SU-DHL-6 (cell line): ENCODE data around the gene AIDA.

Experiments used
- H2AFZ ChIP-seq: fragments of 200-600 bp; sonication (generic); 2 replicates; pipeline ENCODE4 v1.6.1; 2014; ENCODE audit warnings: low read depth, mild to moderate bottlenecking, moderate library complexity, mixed read lengths, antibody characterized with exemption, low read length; ENCODE audit not compliant: severe bottlenecking
- H3F3A ChIP-seq: fragments of 200-600 bp; shearing (Covaris generic); 2 replicates; pipeline ENCODE4 v1.6.0; 2016; ENCODE audit warnings: antibody characterized with exemption, mild to moderate bottlenecking; ENCODE audit not compliant: insufficient read depth
- H3K27ac ChIP-seq: fragments of 200-600 bp; sonication (generic); 2 replicates; pipeline ENCODE4 v1.5.1; 2016; ENCODE audit warnings: low read depth, mild to moderate bottlenecking, low read length, moderate library complexity, mixed read lengths
- H3K27me3 ChIP-seq: fragments of 200-600 bp; sonication (generic), shearing (Covaris generic); 2 replicates; pipeline ENCODE4 v1.6.0; 2014; ENCODE audit warnings: mild to moderate bottlenecking, low read length
- H3K36me3 ChIP-seq: fragments of 200-600 bp; sonication (generic); 2 replicates; pipeline ENCODE4 v1.6.1; 2014; ENCODE audit warnings: mild to moderate bottlenecking, low read length, mixed read lengths
- H3K4me2 ChIP-seq: fragments of 300-600, 200-600 bp; shearing (Covaris generic), sonication (generic); 2 replicates; pipeline ENCODE4 v1.6.0; 2014; ENCODE audit warnings: low read length, low read depth, mild to moderate bottlenecking; ENCODE audit not compliant: poor library complexity, severe bottlenecking
- H3K4me3 ChIP-seq: fragments of 200-600 bp; sonication (generic); 2 replicates; pipeline ENCODE4 v1.5.1; 2014; ENCODE audit warnings: antibody characterized with exemption, low read length, mild to moderate bottlenecking, mixed read lengths; ENCODE audit not compliant: insufficient read depth, poor library complexity, severe bottlenecking
- H3K79me2 ChIP-seq: fragments of 200-600 bp; sonication (generic); 2 replicates; pipeline ENCODE4 v1.6.1; 2014; ENCODE audit warnings: mild to moderate bottlenecking, low read length, moderate library complexity; ENCODE audit not compliant: insufficient read depth
- H3K9ac ChIP-seq: fragments of 200-600 bp; sonication (generic); 2 replicates; pipeline ENCODE4 v1.7.0; 2014; ENCODE audit warnings: mild to moderate bottlenecking, low read length
- H3K9me2 ChIP-seq: fragments of 200-600 bp; sonication (generic); replicated peaks from 2 replicates; pipeline ENCODE4 v1.6.1; 2014; ENCODE audit warnings: low read length; ENCODE audit not compliant: insufficient read depth
- H3K9me3 ChIP-seq: fragments of 200-600 bp; sonication (generic); 2 replicates; pipeline ENCODE4 v1.6.1; 2014; ENCODE audit warnings: low read length, mixed read lengths; ENCODE audit not compliant: insufficient read depth
- H4K20me1 ChIP-seq: fragments of 200-600 bp; sonication (generic); 2 replicates; pipeline ENCODE4 v1.6.1; 2014; ENCODE audit warnings: low read depth, mild to moderate bottlenecking, antibody characterized with exemption, low read length, moderate library complexity, mixed read lengths
- EZH2phosphoT487 ChIP-seq: fragments of 200-600 bp; sonication (generic), shearing (Covaris generic); conservative IDR thresholded peaks from 2 replicates; pipeline ENCODE4 v1.6.1; 2018; ENCODE audit warnings: mild to moderate bottlenecking, antibody characterized with exemption, low read length, moderate library complexity, mixed read lengths
- TF ChIP-seq, protein P1 (sequence below): fragments of 200-600 bp; sonication (generic); IDR thresholded peaks from one replicate; pipeline ENCODE4 v1.5.1; 2017; ENCODE audit warnings: antibody characterized with exemption, mild to moderate bottlenecking, low read length, moderate library complexity; ENCODE audit not compliant: insufficient read depth, poor library complexity, severe bottlenecking

AIDA gene

DNA sequence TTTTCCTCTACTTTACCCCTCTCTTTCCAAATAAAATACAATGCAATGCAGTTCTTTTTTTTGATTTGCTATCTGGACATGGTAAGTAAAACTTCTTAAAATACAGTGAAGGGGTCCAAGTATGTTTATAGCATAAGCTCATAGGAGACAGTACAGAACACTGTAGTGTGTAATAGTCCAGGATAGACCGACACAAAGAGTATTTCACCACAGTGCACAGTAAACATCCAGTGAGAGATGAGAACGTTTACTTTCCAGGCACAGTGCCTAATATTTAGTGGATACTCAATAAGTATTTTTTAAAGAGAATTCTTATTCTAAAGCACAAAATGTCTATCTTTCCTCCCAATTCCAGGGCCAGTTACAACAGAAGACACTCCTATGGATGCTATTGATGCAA lies 79.5 kb downstream of the AIDA start:
- TF ChIP-seq, protein P1, sequence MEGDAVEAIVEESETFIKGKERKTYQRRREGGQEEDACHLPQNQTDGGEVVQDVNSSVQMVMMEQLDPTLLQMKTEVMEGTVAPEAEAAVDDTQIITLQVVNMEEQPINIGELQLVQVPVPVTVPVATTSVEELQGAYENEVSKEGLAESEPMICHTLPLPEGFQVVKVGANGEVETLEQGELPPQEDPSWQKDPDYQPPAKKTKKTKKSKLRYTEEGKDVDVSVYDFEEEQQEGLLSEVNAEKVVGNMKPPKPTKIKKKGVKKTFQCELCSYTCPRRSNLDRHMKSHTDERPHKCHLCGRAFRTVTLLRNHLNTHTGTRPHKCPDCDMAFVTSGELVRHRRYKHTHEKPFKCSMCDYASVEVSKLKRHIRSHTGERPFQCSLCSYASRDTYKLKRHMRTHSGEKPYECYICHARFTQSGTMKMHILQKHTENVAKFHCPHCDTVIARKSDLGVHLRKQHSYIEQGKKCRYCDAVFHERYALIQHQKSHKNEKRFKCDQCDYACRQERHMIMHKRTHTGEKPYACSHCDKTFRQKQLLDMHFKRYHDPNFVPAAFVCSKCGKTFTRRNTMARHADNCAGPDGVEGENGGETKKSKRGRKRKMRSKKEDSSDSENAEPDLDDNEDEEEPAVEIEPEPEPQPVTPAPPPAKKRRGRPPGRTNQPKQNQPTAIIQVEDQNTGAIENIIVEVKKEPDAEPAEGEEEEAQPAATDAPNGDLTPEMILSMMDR, result no peak
- TF ChIP-seq EZH2phosphoT487, result no peak
- no peaks in the 10 kb centered on the region for H3K36me3 ChIP-seq

DNA sequence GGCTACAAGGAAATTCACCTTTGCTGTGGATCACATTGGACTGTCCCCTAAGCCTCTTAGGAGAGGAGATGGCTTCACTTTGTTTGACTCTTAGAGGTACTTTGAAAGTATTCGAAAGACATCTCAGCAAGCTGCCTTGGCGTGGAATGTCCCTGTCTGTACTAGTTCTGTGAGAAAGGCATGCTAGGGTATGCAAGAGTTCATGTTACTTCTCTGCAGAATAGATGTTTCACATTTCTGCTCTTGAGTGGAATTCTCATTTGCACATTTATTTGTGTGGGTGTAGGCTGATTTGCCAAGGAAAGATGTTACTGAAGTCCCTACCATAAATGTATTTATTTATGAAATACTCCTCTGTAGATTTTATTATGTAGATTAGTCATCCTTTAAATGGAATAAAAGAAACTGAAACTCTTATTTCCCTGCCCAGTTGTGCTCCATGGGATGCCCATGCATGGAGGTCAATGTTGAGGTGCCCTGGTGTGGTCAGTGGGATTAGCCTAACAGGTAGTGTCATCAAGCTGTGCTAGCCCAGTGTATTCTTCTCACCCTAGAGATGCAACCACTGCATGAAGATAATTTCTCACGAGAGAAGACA lies 80.6 kb downstream of the AIDA start:
- no peak overlapping the region for H2AFZ ChIP-seq
- TF ChIP-seq EZH2phosphoT487, result no peak
- TF ChIP-seq, protein P1, result no peak
- H3K36me3 ChIP-seq, result no peaks in the 10 kb centered on the region
- no peaks in the 10 kb centered on the region for H3F3A ChIP-seq
- no peaks in the 10 kb centered on the region for H4K20me1 ChIP-seq
- no peaks in the 10 kb centered on the region for H3K9me2 ChIP-seq
- H3K4me3 ChIP-seq, result no peak overlapping the region
- H3K79me2 ChIP-seq, result no peaks in the 10 kb centered on the region
- H3K4me2 ChIP-seq, result no peak overlapping the region
- no peaks in the 10 kb centered on the region for H3K27me3 ChIP-seq
- H3K9ac ChIP-seq, result no peak overlapping the region
- H3K9me3 ChIP-seq, result no peaks in the 10 kb centered on the region
- H3K27ac ChIP-seq, result no peak overlapping the region

More for the DNA sequence above, 79.5 kb downstream of the AIDA start:
- Histone ChIP-seq H3F3A (no peaks in the 10 kb centered on the region), H3K9ac (no peak overlapping the region), H3K4me2 (no peak overlapping the region), H3K9me2 (no peaks in the 10 kb centered on the region), H3K4me3 (no peak overlapping the region), H3K27ac (no peak overlapping the region), H3K79me2 (no peaks in the 10 kb centered on the region), H3K9me3 (no peaks in the 10 kb centered on the region), H2AFZ (no peak overlapping the region), H4K20me1 (no peaks in the 10 kb centered on the region), H3K27me3 (no peaks in the 10 kb centered on the region)

DNA sequence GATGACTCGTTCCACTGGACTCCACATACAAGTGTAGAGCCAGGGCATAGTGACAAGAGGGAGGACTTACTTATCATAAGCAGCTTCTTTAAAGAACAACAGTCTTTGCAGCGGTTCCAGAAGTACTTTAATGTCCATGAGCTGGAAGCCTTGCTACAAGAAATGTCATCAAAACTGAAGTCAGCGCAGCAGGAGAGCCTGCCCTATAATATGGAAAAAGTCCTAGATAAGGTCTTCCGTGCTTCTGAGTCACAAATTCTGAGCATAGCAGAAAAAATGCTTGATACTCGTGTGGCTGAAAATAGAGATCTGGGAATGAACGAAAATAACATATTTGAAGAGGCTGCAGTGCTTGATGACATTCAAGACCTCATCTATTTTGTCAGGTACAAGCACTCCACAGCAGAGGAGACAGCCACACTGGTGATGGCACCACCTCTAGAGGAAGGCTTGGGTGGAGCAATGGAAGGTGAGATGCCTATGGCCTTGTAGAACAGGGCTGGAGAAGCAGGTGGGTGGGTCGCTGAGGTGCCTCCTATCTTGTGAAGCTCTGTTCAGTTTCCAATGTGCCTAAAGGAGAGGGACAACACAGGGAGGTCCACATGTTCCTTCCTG lies 82.3 kb downstream of the AIDA start:
- Histone ChIP-seq H3K9ac (no peak overlapping the region), H3K9me3 (no peaks in the 10 kb centered on the region), H3K9me2 (no peaks in the 10 kb centered on the region), H3F3A (no peaks in the 10 kb centered on the region), H3K27me3 (no peaks in the 10 kb centered on the region), H3K36me3 (no peaks in the 10 kb centered on the region), H3K79me2 (no peaks in the 10 kb centered on the region), H3K4me3 (no peak overlapping the region), H2AFZ (no peak overlapping the region), H4K20me1 (no peaks in the 10 kb centered on the region), H3K4me2 (no peak overlapping the region), H3K27ac (no peak overlapping the region)
- TF ChIP-seq, protein P1, result no peak
